Measurements from ENCODE around the gene PRKAB1. TPM values are rescaled to one million over a fixed set of nuclear protein-coding genes. Genes with fewer than 3 reads are reported as not detected.

Gene PRKAB1
- total RNA-seq, 1 donor from 2014 or later, result 28.5 TPM

GRCh38 chr12:119631930-119632678 is 35.8 kb upstream of the PRKAB1 start:
- peaks cover 31% of the 10 kb centered on the region for H3K36me3 Mint-ChIP-seq (ENCODE audit: low read depth, unreplicated experiment)
- no peak overlapping the region for H3K27ac Mint-ChIP-seq (ENCODE audit: unreplicated experiment)
- H3K9me3 Mint-ChIP-seq (ENCODE audit: unreplicated experiment), result no peaks in the 10 kb centered on the region
- no peak overlapping the region for H3K4me3 Mint-ChIP-seq (ENCODE audit: unreplicated experiment)
- TF ChIP-seq CTCF (IDR thresholded peaks at IDR 0.05; ENCODE audit: unreplicated experiment), result no peak
- no peaks in the 10 kb centered on the region for H3K27me3 Mint-ChIP-seq (ENCODE audit: unreplicated experiment)
- H3K4me1 Mint-ChIP-seq (ENCODE audit: unreplicated experiment), result no peaks in the 10 kb centered on the region
- DNase-seq (ENCODE audit: low spot score), result no peak

DNA sequence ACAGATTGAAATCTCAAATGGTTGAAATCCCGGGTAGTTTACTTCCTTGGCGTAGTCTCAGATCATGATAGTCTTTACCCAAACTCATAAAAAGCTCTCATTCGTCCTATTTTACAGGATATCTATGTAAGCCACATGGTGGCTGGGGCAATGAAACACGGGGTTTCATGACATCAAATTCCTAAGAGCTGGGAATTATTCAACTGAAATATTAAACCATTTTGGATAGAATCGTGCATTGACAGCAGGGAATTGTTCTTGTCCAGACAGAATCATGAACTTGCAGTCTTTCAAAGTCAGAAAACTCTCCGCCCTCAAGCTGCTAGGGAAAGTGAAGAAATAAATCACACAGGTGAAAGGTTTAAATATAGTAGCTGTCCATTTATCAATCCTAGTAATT is 33.2 kb upstream of the PRKAB1 start:
- no peaks in the 10 kb centered on the region for H3K9me3 Mint-ChIP-seq (ENCODE audit: unreplicated experiment)
- no peaks in the 10 kb centered on the region for H3K4me1 Mint-ChIP-seq (ENCODE audit: unreplicated experiment)
- no peak for DNase-seq (ENCODE audit: low spot score)
- no peak overlapping the region for H3K27ac Mint-ChIP-seq (ENCODE audit: unreplicated experiment)
- H3K36me3 Mint-ChIP-seq (ENCODE audit: low read depth, unreplicated experiment), result peaks cover 21% of the 10 kb centered on the region
- H3K27me3 Mint-ChIP-seq (ENCODE audit: unreplicated experiment), result no peaks in the 10 kb centered on the region
- no peak for TF ChIP-seq CTCF (IDR thresholded peaks at IDR 0.05; ENCODE audit: unreplicated experiment)
- no peak overlapping the region for H3K4me3 Mint-ChIP-seq (ENCODE audit: unreplicated experiment)

DNA sequence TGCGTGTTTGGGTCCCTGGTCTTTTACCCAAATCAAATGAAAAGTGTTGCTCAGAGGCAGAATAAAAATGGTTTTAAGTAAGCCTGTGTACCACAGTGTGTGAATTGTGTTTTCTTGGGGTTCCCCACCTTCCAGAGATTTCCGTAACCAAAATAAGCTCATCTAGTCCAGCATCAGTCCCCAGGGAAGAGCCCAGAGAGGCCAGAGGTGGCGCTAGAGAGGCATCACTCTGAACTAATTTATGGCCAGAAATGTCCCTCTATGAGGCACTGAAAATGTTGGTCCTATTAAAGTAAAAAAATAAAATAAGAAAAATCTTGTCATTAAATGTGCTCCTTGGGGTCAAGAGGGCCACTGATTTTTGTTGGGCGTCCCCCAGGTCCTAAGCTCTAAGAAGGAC is 24.9 kb upstream of the PRKAB1 start:
- no peaks in the 10 kb centered on the region for H3K27me3 Mint-ChIP-seq (ENCODE audit: unreplicated experiment)
- peaks cover 9% of the 10 kb centered on the region for H3K36me3 Mint-ChIP-seq (ENCODE audit: low read depth, unreplicated experiment)
- H3K4me1 Mint-ChIP-seq (ENCODE audit: unreplicated experiment), result no peaks in the 10 kb centered on the region
- no peaks in the 10 kb centered on the region for H3K9me3 Mint-ChIP-seq (ENCODE audit: unreplicated experiment)
- peak; percentile 32 for DNase-seq (ENCODE audit: low spot score)
- no peak overlapping the region for H3K27ac Mint-ChIP-seq (ENCODE audit: unreplicated experiment)
- peak; percentile 57 for TF ChIP-seq CTCF (IDR thresholded peaks at IDR 0.05; ENCODE audit: unreplicated experiment)
- no peak overlapping the region for H3K4me3 Mint-ChIP-seq (ENCODE audit: unreplicated experiment)

- Mint-ChIP-seq H3K36me3 (ENCODE audit: low read depth, unreplicated experiment) (peaks cover 9% of the 10 kb centered on the region), H3K27ac (ENCODE audit: unreplicated experiment) (no peak overlapping the region), H3K9me3 (ENCODE audit: unreplicated experiment) (no peaks in the 10 kb centered on the region), H3K4me1 (ENCODE audit: unreplicated experiment) (no peaks in the 10 kb centered on the region), H3K27me3 (ENCODE audit: unreplicated experiment) (no peaks in the 10 kb centered on the region), H3K4me3 (ENCODE audit: unreplicated experiment) (no peak overlapping the region)
- no peak for TF ChIP-seq CTCF (IDR thresholded peaks at IDR 0.05; ENCODE audit: unreplicated experiment)
- no peak for DNase-seq (ENCODE audit: low spot score)
Measured at GRCh38 chr12:119644930-119645329, 23.0 kb upstream of the PRKAB1 start.

- no peak for DNase-seq (ENCODE audit: low spot score)
- Mint-ChIP-seq H3K27me3 (ENCODE audit: unreplicated experiment) (no peaks in the 10 kb centered on the region), H3K4me3 (ENCODE audit: unreplicated experiment) (no peak overlapping the region), H3K27ac (ENCODE audit: unreplicated experiment) (no peak overlapping the region), H3K4me1 (ENCODE audit: unreplicated experiment) (no peaks in the 10 kb centered on the region), H3K9me3 (ENCODE audit: unreplicated experiment) (no peaks in the 10 kb centered on the region), H3K36me3 (ENCODE audit: low read depth, unreplicated experiment) (peaks cover 7% of the 10 kb centered on the region)
- TF ChIP-seq CTCF (IDR thresholded peaks at IDR 0.05; ENCODE audit: unreplicated experiment), result no peak
Measured at GRCh38 chr12:119645535-119646059, 22.3 kb upstream of the PRKAB1 start.

Data from endothelial cell (in vitro differentiated cells).